CD4-positive, alpha-beta T cell (primary cell): ENCODE measurements around the gene XCR1. TPM values are rescaled to one million over a fixed set of nuclear protein-coding genes. Genes with fewer than 3 reads are reported as not detected.
A peak's percentile ranks its signal among the peaks of the same experiment; 100 is the strongest.

Experiments used
- ATAC-seq: fragments of 200-7000 bp; cut with Tn5 transposase; one replicate; pipeline ENCODE4 v1.10.0; 2022; ENCODE audit warnings: mild to moderate bottlenecking; ENCODE audit not compliant: poor library complexity
- CTCF ChIA-PET: fragments of 350-600 bp; sonication (Branson Sonifier 250); formaldehyde crosslinking; loops from one replicate; lab custom pipeline; 2021; ENCODE audit warnings: antibody characterized with exemption, inconsistent platforms; lab: Charles Lee
- POLR2A ChIA-PET: fragments of 350-600 bp; sonication (Branson Sonifier 250); formaldehyde crosslinking; loops from one replicate; lab custom pipeline; 2021; ENCODE audit warnings: antibody characterized with exemption, inconsistent platforms; lab: Charles Lee
- DNase-seq, 14 experiments: peaks; one replicate each; pipeline ENCODE4 v3.0.0-alpha.2; 2013 to 2020; ENCODE audit warnings: mixed read lengths in 2 of 14
- H3K27ac ChIP-seq, 2 donors: one replicate each; pipeline versions ENCODE4 v1.5.1 to v1.7.0; 2013; ENCODE audit warnings: low read length in 2 of 2, low read depth in 1 of 2, mild to moderate bottlenecking in 1 of 2
- H3K27me3 ChIP-seq, 2 experiments: 1 replicate in 1 of 2; 2 replicates in 1 of 2; pipeline versions ENCODE4 v1.6.1 to v1.7.0; 2013; ENCODE audit warnings: low read length in 2 of 2, control low read depth in 1 of 2, mild to moderate bottlenecking in 1 of 2, moderate library complexity in 1 of 2; ENCODE audit not compliant: insufficient read depth in 2 of 2, control insufficient read depth in 1 of 2
- H3K36me3 ChIP-seq: one replicate; pipeline ENCODE4 v1.6.1; 2013; ENCODE audit warnings: low read length, control low read depth; ENCODE audit not compliant: insufficient read depth
- H3K4me1 ChIP-seq: one replicate; pipeline ENCODE4 v1.6.1; 2013; ENCODE audit warnings: low read length, control low read depth; ENCODE audit not compliant: insufficient read depth
- H3K4me3 ChIP-seq: one replicate; pipeline ENCODE4 v1.5.1; 2013; ENCODE audit warnings: mild to moderate bottlenecking, low read length, moderate library complexity
- H3K9me3 ChIP-seq, 2 experiments: 1 replicate in 1 of 2; 2 replicates in 1 of 2; pipeline versions ENCODE4 v1.6.1 to v1.7.0; 2013; ENCODE audit warnings: low read length in 2 of 2, mild to moderate bottlenecking in 2 of 2, control low read depth in 1 of 2, moderate library complexity in 1 of 2; ENCODE audit not compliant: control insufficient read depth in 1 of 2, insufficient read depth in 1 of 2
- H3K27ac Mint-ChIP-seq: one replicate; pipeline ENCODE4 v1.8.0; 2020; ENCODE audit warnings: mixed read lengths
- H3K27me3 Mint-ChIP-seq: one replicate; pipeline ENCODE4 v1.8.0; 2021; ENCODE audit warnings: mixed read lengths
- H3K36me3 Mint-ChIP-seq: one replicate; pipeline ENCODE4 v1.8.0; 2021; ENCODE audit warnings: low read depth, mixed read lengths
- H3K4me1 Mint-ChIP-seq: one replicate; pipeline ENCODE4 v1.8.0; 2021; ENCODE audit warnings: low read depth, mixed read lengths
- H3K4me3 Mint-ChIP-seq: one replicate; pipeline ENCODE4 v1.8.0; 2020; ENCODE audit warnings: mild to moderate bottlenecking, mixed read lengths
- H3K9me3 Mint-ChIP-seq: one replicate; pipeline ENCODE4 v1.8.0; 2020; ENCODE audit warnings: mixed read lengths
- CTCF ChIP-seq: fragments of 200-600 bp; IDR thresholded peaks from one replicate; pipeline ENCODE4 v1.8.0; 2022; ENCODE audit warnings: antibody characterized with exemption, mild to moderate bottlenecking
- intact Hi-C, 2 experiments: fragments of 100-400 bp; cut with DNase I in 1 of 2; cut with micrococcal nuclease in 1 of 2; formaldehyde crosslinking; loops; one replicate each; pipeline versions ENCODE4 v1.15.1 to v1.9.0; 2023 to 2025; cut with DNase I, micrococcal nuclease
- total RNA-seq, 174 experiments: library from RNA in 2 of 174; stranded (reverse) in 2 of 174; gene quantifications; one replicate each; pipeline ENCODE4 v1.2.3 and lab custom pipeline; 2021 to 2026

Gene XCR1
- total RNA-seq, 2 experiments from 2014 or later, result 0.14 to 0.20 TPM

- peaks cover 43% of the 10 kb centered on the region for H3K36me3 ChIP-seq
- H3K36me3 Mint-ChIP-seq, result peaks cover 92% of the 10 kb centered on the region
Observed at GRCh38 chr3:45976191-45977091, 50.8 kb downstream of the XCR1 start.

GRCh38 chr3:45975686-45976085 lies 51.6 kb downstream of the XCR1 start:
- peaks cover 65% of the 10 kb centered on the region for H3K4me1 Mint-ChIP-seq
- intact Hi-C loops, result loop anchor here (1.0 to 5.0 kb wide), 2 partner anchors 20 to 33 kb away; partner anchors contain the start of genes CXCR6 (in 2 of the 2) and FYCO1 (in 1 of the 2)
- no peaks in the 10 kb centered on the region for H3K9me3 Mint-ChIP-seq
- Histone ChIP-seq H3K4me3 (no peak overlapping the region), H3K9me3 (no peaks in the 10 kb centered on the region), H3K27me3 (no peaks in the 10 kb centered on the region), H3K27ac (peak overlapping the region; percentile 44 to 47), H3K4me1 (peaks cover 80% of the 10 kb centered on the region), H3K36me3 (peaks cover 40% of the 10 kb centered on the region)
- no peaks in the 10 kb centered on the region for H3K27me3 Mint-ChIP-seq
- DNase-seq (peak in 3 of 14 experiments; percentile 32 to 45 (median 40)), ATAC-seq (no peak)
- peak overlapping the region; percentile 73 for H3K27ac Mint-ChIP-seq
- no peak for TF ChIP-seq CTCF
- ChIA-PET CTCF (interaction anchor here (1.1 to 1.5 kb wide), 2 partner anchors 8 to 37 kb away, joined by 3 to 6 read pairs; no protein-coding TSS in a partner anchor), POLR2A (interaction anchor here (1.2 to 5.6 kb wide), 7 partner anchors 10 to 93 kb away, joined by 3 to 42 read pairs (median 8); partner anchors contain the start of genes CXCR6 and FYCO1)
- H3K36me3 Mint-ChIP-seq, result peaks cover 92% of the 10 kb centered on the region
- H3K4me3 Mint-ChIP-seq, result no peak overlapping the region

More at GRCh38 chr3:45976191-45977091, 50.8 kb downstream of the XCR1 start:
- POLR2A ChIA-PET, result interaction anchor here (1.2 to 5.6 kb wide), 9 partner anchors 11 to 92 kb away, joined by 3 to 42 read pairs (median 8); partner anchors contain the start of genes CXCR6 and FYCO1
- ATAC-seq (peak; percentile 69), DNase-seq (peak in 8 of 14 experiments; percentile 20 to 82 (median 39))
- no peak for TF ChIP-seq CTCF
- H3K4me3 Mint-ChIP-seq, result peak overlapping the region; percentile 44
- peak overlapping the region; percentile 44 to 47 for H3K27ac ChIP-seq
- H3K4me1 Mint-ChIP-seq, result peaks cover 71% of the 10 kb centered on the region
- peak overlapping the region; percentile 73 for H3K27ac Mint-ChIP-seq
- H3K27me3 ChIP-seq, result no peaks in the 10 kb centered on the region
- H3K4me3 ChIP-seq, result no peak overlapping the region
- no peaks in the 10 kb centered on the region for H3K9me3 ChIP-seq
- H3K9me3 Mint-ChIP-seq, result no peaks in the 10 kb centered on the region
- CTCF ChIA-PET, result interaction anchor here (1.4 to 1.8 kb wide), 4 partner anchors 12 to 393 kb away, joined by 3 to 11 read pairs (median 5); no protein-coding TSS in a partner anchor
- intact Hi-C loops, result loop anchor here (1.0 to 5.0 kb wide), 2 partner anchors 19 to 34 kb away; partner anchors contain the start of genes CXCR6 (in 2 of the 2) and FYCO1 (in 1 of the 2)
- peaks cover 87% of the 10 kb centered on the region for H3K4me1 ChIP-seq
- H3K27me3 Mint-ChIP-seq, result no peaks in the 10 kb centered on the region

GRCh38 chr3:45974686-45975085 lies 52.6 kb downstream of the XCR1 start:
- TF ChIP-seq CTCF, result no peak
- peak overlapping the region; percentile 73 for H3K27ac Mint-ChIP-seq
- H3K4me3 Mint-ChIP-seq, result no peak overlapping the region
- peaks cover 62% of the 10 kb centered on the region for H3K4me1 Mint-ChIP-seq
- Histone ChIP-seq H3K4me1 (peaks cover 75% of the 10 kb centered on the region), H3K4me3 (no peak overlapping the region), H3K9me3 (no peaks in the 10 kb centered on the region), H3K36me3 (peaks cover 43% of the 10 kb centered on the region), H3K27ac (peak overlapping the region in 1 of 2 donors; percentile 47), H3K27me3 (no peaks in the 10 kb centered on the region)
- no peaks in the 10 kb centered on the region for H3K9me3 Mint-ChIP-seq
- no peaks in the 10 kb centered on the region for H3K27me3 Mint-ChIP-seq
- peaks cover 92% of the 10 kb centered on the region for H3K36me3 Mint-ChIP-seq
- ATAC-seq (no peak), DNase-seq (no peak)
- intact Hi-C loops, result loop anchor here (5.0 kb wide), 1 partner anchor 32 kb away; the partner anchor contains the start of gene CXCR6 (in 2 of the 2)
- ChIA-PET POLR2A (interaction anchor here (1.4 to 5.6 kb wide), 2 partner anchors 10 to 20 kb away, joined by 3 to 42 read pairs; partner anchors contain the start of gene FYCO1), CTCF (interaction anchor here (1.0 to 1.1 kb wide), 2 partner anchors 9 to 46 kb away, joined by 3 to 4 read pairs; no protein-coding TSS in a partner anchor)
